ENCODE measurements around the gene HJV. TPM values are rescaled to one million over a fixed set of nuclear protein-coding genes. Genes with fewer than 3 reads are reported as not detected.

The HJV gene
- total RNA-seq, 1 experiment from 2014 or later = not detected

DNA sequence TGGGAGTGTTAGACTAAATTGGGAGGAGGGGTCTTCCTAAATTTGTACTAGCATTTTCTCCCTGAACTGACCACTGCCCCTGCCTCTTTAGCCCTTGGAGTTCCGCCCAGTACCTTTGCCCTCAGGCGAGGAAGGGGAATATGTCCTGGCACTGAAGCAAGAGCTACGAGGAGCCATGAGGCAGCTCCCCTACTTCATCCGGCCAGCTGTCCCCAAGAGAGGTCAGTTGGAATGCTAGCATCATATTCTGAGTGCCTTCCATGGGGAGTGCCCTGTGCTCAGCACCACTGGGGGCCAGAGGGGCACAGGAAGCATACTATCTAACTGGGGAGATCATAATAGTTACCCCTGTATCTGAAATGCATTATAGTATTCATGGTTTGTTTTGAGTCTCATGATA is 46.3 kb downstream of the HJV start:
- no peak overlapping the region for H3K18ac ChIP-seq (ENCODE audit: insufficient read length, low read depth, low read length)
- no peak overlapping the region for H2AFZ ChIP-seq (ENCODE audit: low read length)
- H2BK20ac ChIP-seq (ENCODE audit: low read depth, low read length, poor library complexity, severe bottlenecking) = no peak overlapping the region
- H2BK5ac ChIP-seq (ENCODE audit: insufficient read length, low read length) = no peak overlapping the region
- H3T11ph ChIP-seq (ENCODE audit: low read length) = no peak overlapping the region
- Mint-ChIP-seq H3K27ac (no peak overlapping the region; a peak in 2 of 7 replicates), H3K4me3 (no peak overlapping the region), H3K27me3 (ENCODE audit: low read depth) (no peaks in the 10 kb centered on the region), H3K4me1 (peaks cover 0 to 6% of the 10 kb centered on the region in 2 experiments; a peak in 2 of 4 replicates), H3K9me3 (no peaks in the 10 kb centered on the region), H3K36me3 (ENCODE audit: insufficient read depth in 1 of 3, low read depth in 3 of 3) (no peaks in the 10 kb centered on the region)
- TF ChIP-seq, protein P1, sequence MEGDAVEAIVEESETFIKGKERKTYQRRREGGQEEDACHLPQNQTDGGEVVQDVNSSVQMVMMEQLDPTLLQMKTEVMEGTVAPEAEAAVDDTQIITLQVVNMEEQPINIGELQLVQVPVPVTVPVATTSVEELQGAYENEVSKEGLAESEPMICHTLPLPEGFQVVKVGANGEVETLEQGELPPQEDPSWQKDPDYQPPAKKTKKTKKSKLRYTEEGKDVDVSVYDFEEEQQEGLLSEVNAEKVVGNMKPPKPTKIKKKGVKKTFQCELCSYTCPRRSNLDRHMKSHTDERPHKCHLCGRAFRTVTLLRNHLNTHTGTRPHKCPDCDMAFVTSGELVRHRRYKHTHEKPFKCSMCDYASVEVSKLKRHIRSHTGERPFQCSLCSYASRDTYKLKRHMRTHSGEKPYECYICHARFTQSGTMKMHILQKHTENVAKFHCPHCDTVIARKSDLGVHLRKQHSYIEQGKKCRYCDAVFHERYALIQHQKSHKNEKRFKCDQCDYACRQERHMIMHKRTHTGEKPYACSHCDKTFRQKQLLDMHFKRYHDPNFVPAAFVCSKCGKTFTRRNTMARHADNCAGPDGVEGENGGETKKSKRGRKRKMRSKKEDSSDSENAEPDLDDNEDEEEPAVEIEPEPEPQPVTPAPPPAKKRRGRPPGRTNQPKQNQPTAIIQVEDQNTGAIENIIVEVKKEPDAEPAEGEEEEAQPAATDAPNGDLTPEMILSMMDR (conservative IDR thresholded peaks at IDR 0.05) = no peak
- H4K5ac ChIP-seq (ENCODE audit: insufficient read length, low read depth, low read length) = no peak overlapping the region
- H2AK5ac ChIP-seq (ENCODE audit: insufficient read length, low read length) = no peak overlapping the region
- no peak overlapping the region for H3K4ac ChIP-seq (ENCODE audit: low read depth, low read length)
- H4K91ac ChIP-seq (ENCODE audit: insufficient read length, low read depth, low read length) = no peak overlapping the region
- H3K4me2 ChIP-seq (ENCODE audit: insufficient read depth, insufficient read length, low read length) = no peak overlapping the region
- WGBS (ENCODE audit: extremely low coverage, insufficient read length, low lambda C conversion rate) = no CpG with 5 or more reads among the region's 4 CpGs
- no peak overlapping the region for H2BK120ac ChIP-seq (ENCODE audit: low read depth, low read length, poor library complexity, severe bottlenecking)
- H2BK15ac ChIP-seq (ENCODE audit: low read depth, low read length) = no peak overlapping the region
- H3K23ac ChIP-seq (ENCODE audit: insufficient read length, low read depth, low read length) = no peak overlapping the region
- H3K56ac ChIP-seq (ENCODE audit: insufficient read length, low read depth, low read length) = no peak overlapping the region
- no peaks in the 10 kb centered on the region for H3K27me3 ChIP-seq (ENCODE audit: insufficient read depth, low read length)
- H3K4me1 ChIP-seq (ENCODE audit: insufficient read depth, low read length) = peaks cover 7% of the 10 kb centered on the region
- H3K27ac ChIP-seq (ENCODE audit: insufficient read length, low read depth, low read length) = no peak overlapping the region
- DNase-seq = no peak
- no peak overlapping the region for H3K9ac ChIP-seq (ENCODE audit: extremely low read depth, insufficient read length, low read length)
- no peaks in the 10 kb centered on the region for H3K79me1 ChIP-seq (ENCODE audit: insufficient read depth, low read depth, low read length, poor library complexity, severe bottlenecking)
- H2BK12ac ChIP-seq (ENCODE audit: insufficient read length, low read depth, low read length) = no peak overlapping the region
- H3K9me3 ChIP-seq (ENCODE audit: control insufficient read depth, low read depth, low read length) = no peaks in the 10 kb centered on the region
- no peaks in the 10 kb centered on the region for H3K79me2 ChIP-seq (ENCODE audit: insufficient read depth, low read length)
- H3K14ac ChIP-seq (ENCODE audit: insufficient read depth, low read length) = 0 out of 2 replicates have a peak overlapping the region, but pooled peaks have one; percentile 24
- H3K23me2 ChIP-seq (ENCODE audit: insufficient read length, low read depth, low read length, poor library complexity, severe bottlenecking) = no peaks in the 10 kb centered on the region
- no peak overlapping the region for H4K8ac ChIP-seq (replicated peaks; ENCODE audit: insufficient read length, low read depth, low read length)
- H4K20me1 ChIP-seq (ENCODE audit: control insufficient read depth, insufficient read depth, insufficient read length) = no peaks in the 10 kb centered on the region

All from H9 (cell line).